ENCODE results near the gene MGAT4C.
"Not testable (repeated sequence)": the region's sequence is repeated elsewhere in the genome, so short reads cannot be mapped to it uniquely, and the experiment has no call there.

Gene MGAT4C

DNA sequence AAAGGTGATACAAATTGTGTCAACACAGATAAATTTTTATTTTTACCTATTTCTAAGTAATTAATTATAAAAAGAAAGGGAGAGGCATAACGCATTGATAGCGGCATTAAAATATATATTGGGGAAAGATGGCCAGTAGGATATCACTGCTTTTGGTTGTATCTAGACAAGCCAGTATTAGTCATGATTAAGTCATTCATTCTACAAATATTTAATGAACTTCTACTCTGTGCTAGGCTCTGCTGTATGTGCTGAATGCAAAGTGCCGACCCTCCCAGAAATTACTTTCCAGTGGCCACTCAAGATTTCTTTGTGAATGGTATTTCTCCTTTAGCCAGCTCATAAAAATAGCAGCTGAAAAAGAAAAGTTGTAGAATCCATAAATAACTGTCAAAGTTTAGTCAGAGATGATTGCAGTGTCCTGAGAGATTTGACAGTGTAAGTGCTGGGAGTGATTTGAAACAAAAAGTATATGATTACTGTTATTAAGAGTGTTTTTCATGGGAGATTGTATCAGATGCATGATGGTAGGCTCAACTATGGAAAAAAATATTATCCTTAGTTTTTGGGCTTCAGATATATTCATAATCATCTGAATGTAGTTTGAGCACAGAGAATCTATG, 133.2 kb downstream of the MGAT4C start:
- DNase-seq = no peak

DNA sequence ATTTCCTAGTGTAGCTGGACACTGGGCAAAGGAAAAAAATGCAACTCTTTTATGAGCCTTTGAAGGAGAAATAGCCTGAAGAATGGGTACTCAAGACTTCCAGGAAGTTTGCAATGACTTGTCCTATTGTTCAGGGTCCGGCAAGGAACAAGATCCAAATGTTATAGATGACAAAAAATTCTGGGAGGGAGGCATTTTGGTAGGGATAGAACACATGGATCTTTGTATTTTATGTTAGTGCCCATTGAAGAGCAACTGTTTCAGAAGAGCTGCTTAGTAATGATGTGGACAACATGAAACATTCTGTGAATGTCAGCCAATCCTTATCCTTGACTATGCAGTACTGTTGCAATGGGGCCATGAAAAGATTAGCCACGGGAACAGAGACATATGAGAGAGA, 138.0 kb downstream of the MGAT4C start:
- DNase-seq = no peak

DNA sequence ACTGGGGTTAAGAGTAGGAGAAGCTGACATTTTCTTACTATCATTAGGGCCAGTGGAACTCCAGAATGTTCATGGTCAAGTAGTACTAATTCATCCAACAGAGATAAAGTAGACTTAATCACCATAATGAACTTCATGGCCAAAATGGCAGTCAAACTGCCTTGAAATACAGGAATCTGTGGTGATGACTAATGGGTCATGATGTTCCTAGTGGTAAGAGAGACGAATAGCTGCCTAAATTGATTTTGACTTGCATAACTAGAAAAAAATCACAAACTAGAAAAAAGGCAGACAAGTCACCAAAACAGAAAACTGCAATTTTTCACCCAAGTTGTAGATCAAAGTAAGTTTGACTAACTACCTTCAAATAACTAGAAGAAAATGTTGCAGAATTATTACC, 138.5 kb downstream of the MGAT4C start:
- no peak for DNase-seq

DNA sequence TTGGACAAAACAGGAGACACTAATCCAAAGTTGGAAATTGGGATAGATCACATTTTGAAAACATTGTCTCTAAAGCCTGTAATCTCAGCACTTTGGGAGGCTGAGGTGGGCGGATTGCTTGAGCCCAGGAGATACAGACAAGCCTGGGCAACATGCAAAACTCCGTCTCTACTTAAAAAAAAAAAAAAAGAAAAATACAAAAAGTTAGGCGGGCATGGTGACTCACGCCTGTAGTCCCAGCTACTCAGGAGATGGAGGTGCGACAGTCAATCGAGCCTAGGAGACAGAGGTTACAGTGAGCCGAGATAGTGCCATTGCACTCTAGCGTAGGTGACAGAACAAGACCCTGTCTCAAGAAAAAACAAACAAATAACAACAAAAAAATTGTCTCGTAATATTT, 152.1 kb downstream of the MGAT4C start:
- no peak for DNase-seq

DNA sequence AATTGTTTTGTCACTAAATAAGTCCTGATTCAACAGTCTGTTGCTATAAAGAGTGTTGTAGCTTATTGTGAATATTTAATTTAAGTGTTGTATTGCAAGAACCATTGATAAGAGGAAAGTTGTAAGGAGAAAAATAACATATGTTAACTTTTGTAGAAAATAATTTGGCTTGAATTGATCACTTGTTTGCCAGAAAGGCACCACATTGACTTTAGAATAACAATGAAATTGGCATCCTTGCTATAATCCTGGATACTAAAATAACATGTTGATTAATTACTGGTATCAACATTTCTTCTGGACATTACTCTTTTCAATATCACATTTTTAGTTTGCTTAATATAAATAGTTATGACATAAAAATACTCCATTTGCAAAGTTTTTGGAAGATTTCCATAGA, 159.0 kb downstream of the MGAT4C start:
- DNase-seq = no peak

DNA sequence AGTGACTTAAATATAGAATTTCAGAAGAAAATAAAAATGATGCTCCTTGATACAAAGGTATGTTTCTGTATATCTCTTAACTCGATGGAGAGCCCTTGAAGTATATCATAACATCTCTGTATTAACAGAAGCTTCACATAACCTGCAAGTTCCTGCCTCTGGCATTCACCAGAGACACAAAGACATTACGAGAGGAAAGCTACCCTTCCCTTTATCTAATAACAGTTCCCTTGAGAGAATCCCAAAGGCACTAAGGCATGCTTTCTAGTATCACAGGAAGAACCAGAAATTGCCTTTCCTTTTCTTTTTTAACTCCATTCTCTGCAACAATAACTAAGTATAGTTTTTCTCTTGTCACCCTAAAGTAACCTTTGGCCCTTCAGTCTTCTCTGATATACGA, 164.5 kb downstream of the MGAT4C start:
- DNase-seq = no peak

DNA sequence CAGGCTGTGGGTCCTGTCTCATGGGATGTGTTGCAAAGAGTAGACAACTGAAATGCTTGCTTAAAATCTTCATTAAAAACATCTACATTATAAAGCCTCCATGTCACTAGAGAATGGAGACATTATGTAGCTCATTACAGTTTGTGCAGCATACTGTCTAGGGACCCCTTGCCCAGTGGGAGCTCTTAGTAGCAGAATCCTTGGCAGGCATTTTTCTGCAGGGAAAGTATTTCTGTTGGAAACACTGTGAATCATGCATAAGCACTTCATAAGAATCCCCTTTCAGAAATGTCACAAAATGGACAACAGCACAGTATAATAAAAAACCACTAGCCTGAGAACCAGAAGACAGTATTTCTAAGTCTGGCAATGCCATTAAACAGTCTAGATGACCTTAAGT, 174.3 kb downstream of the MGAT4C start:
- DNase-seq = no peak

DNA sequence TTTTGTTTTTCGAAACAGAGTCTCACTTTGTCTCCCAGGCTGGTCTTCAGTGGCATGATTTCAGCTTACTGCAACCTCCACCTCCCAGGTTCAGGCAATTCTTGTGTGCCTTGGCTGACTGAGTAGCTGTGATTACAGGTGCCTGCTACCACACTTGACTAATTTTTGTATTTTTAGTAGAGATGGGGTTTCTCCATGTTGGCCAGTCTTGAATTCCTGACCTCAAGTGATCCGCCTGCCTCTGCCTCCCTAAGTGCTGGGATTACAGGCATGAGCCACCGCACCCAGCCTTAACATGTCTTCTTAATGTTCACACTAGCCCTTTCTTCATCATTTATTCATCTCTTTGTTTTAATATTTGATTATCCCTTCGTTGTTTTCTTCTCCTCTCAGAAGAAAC, 197.1 kb downstream of the MGAT4C start:
- not testable (repeated sequence) for DNase-seq

DNA sequence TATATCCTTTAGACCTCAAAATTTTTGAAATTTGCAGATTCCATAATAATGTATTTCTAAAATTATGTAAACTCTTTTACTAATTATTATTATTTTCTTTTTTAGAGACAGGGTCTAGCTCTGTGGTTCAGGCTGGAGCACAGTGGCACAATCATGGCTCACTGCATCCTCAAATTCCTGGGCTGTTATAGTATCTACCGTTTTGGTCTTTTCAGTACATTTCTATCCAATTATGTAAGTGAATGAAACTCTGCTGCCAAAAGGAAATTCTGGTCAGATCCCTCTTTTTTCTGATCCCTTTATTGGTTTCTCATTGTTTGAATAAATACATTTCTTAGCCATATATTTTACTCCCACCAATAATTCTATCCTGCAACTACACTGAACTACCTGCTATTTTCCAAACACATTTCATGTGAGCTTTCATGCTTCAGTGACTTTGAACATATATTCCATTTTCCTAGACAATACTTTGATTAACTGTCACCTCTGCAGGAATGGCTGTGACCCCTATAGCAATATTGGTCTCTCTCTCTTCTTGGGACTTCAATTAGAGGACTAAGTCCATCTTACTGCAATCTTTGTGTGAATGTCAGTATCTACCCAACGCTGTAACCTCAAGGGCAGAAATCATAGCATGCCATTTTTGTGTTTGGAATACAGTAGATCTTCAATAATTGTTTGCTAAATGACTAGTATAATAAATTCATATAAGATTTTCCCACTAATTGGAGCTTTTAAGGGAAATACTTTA, 198.9 kb downstream of the MGAT4C start:
- no peak for DNase-seq

DNA sequence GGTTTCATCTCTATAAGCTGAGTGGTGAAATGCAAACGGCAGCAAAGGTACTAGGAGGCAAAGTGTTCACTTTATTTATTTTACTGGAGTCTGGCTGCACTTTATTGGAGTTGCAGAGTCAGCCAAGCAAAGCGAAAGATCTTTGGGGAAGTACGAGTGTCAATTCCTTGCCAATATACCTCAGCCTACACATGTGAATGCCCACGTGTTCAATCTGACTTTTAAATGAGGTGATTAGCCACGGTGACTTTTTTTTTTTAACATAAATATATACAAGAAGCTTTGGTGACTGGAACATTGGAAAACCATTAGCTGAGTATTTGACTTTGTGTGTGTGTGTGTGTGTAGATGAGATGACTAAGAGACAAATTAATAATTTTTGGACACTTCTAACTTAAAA, 203.3 kb downstream of the MGAT4C start:
- DNase-seq = no peak

DNA sequence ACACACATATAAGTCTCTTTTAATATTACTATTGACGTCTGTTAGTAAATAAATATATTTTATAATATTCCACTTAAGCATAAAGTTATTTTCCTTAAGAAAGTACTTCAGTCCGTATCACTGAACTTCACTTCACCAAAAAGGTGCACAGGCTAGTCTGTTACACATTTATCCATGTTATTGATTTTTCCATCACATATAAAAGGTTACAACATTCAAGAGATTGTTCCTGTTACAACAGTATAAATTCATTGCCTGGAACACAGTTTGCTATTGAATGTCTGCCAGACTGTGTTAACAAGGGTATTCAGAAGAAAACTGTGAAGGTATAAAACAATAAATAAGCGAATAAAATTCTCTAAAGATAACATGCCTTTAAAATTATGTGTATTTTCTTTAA, 206.2 kb downstream of the MGAT4C start:
- DNase-seq = no peak

DNA sequence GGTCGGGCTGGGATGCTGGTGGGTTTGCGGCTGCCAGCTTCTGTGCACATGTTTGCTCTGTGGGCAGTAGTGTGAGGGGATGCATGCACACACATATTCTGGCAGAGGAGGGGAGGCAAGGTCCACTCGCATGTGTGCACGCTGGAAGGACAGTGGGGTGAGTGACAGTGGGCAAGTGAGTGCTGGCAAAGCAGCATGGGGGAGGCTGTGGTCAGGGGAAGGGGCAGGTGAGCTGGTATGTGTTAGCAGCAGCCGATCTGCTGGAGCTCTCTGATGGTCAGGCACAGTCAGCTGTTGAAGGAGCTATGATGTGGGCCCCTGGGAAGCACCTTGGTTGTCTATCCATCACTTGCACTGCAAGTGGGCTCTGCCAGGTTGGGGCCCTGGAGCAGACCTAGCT, 211.8 kb downstream of the MGAT4C start:
- no peak for DNase-seq

DNA sequence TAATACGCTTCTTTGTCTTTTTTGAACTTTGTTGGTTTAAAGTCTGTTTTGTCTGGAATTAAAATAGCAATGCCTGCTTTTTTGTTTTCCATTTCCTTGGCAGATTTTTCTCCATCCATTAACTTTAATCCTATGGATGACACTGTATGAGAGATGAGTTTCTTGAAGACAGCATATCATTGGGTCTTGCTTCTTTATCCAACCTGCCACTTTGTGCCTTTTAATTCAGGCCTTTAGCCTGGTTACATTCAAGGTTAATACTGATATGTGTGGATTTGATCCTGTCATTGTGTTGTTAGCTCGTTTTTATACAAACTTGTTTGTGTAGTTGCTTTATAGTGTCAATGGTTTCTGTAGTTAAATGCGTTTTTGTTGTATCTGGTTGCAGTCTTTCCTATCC, 214.1 kb downstream of the MGAT4C start:
- no peak for DNase-seq

DNA sequence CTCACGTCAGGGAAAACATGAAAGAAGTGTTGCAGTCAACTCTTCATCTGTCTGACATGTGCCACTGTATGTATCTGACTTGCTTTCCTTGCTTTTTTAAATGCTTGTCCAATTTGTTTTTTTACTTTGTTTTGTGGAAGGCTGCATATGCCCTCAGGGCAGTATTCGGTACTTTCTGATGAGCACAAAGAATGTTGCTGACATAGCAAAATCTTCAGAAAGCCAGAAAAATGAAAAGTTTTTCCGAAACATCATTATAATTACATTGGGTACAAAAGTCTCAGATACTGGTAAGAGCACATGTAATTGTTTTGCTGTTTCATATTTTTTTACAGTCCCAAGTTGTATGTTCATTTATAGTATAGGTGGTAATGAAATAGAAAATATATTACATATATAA, 237.8 kb downstream of the MGAT4C start:
- DNase-seq = no peak

DNA sequence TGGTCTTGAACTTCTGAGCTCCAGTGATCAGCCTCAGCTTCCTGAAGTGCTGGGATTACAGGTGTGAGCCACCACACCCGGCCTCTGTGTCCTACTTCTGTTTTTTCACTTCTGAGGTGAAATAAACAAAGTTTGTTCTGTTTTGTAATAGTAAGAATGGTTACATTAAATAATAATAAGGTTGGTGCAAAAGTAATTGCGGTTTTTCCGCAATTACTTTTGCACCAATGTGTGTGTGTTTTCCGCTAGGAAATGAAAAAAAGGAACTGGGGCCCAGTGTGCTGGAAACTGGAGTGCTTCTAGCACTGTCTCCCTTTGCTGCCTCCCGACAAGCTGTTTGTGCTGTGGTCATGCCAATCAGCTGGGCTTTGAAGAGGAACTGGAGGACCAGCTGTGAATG, 241.2 kb downstream of the MGAT4C start:
- no peak for DNase-seq

DNA sequence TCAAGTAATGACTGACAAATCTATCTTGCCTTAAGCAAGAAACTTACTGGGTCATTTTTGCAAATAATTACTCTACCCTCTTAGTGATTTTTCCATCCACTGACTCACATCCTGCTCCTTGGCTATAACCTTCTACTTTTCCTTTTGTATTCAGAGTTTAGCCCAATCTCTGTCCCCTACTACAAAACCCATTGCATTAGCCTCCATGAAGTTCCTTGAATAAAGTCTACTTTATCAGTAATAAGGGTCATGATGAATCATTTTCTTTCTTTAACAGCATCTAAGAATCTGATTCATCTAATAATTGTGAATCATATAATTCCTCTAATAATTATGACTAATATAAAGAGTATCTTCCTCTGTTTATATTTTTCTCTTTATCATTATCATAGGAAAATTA, 249.5 kb downstream of the MGAT4C start:
- no peak for DNase-seq

DNA sequence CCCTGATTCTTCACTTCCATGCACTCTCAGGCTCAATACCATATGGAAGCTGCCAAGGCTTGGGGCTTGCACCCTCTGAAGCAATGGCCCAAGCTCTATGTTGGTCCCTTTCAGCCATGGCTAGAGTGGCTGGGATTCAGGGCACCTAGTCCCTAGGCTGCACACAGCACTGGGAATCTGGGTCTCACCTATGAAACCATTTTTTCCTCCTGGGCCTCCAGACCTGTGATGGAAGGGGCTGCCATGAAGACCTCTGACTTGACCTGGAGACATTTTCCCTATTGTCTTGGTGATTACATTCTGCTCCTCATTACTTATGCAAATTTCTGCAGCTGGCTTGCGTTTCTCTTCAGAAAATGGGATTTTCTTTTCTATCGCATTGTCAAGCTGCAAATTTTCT, 258.1 kb downstream of the MGAT4C start:
- DNase-seq = no peak

DNA sequence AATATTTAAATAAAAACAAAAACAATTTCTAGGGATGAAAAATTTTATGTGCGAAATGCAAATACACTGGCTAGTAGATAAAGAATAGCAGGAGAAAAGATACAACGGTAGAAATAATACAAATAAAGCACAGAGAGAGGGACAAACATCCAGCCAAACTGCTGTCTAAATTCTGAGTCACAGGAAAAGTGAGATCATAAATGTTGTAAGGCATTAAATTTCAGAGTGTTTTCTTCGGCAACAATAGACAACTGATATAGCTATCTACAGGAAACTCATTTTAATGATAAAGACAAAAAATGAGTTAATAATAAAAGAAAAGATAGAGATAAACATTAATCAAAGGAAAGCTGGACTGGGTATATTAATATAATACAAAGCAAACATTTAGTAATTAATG, 259.9 kb downstream of the MGAT4C start:
- no peak for DNase-seq

DNA sequence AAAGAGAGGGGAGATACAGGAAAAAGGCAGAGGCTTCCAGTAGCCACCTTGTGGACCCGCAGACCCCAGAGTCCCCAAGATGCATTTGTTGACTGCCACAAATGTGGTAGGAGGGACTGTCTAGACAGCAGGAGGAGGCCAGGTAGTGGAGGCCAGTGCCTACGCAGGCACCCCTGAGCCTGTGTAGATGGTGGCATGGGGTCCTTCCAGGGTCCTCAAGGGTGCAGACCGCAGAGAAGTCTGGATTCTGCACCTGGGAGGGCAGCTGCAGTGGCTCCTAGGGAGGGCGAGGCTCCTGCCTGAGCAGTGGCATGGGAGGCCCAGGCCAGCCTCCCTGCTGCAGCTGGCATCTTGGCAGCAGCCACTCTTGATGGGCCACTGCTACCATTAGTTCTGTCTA, 262.4 kb downstream of the MGAT4C start:
- DNase-seq = no peak

DNA sequence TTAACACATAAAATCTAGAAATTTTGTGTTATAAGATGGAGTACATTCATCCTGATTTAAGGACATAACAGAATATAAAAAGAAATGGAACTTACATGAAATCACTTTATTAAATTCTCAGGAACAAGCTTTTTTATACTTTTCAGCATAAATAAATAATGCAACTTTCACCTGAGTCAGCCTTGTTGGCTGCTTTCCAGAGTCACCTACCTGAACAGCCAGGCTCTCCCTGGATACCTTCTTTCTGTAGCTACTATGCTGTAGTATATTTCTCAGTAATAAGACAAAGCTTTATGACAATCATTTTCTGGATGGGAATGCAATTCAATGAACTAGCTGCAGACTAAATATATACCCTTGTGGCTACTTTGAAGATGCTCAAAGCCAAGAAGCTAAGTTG, 270.2 kb downstream of the MGAT4C start:
- DNase-seq = no peak

DNA sequence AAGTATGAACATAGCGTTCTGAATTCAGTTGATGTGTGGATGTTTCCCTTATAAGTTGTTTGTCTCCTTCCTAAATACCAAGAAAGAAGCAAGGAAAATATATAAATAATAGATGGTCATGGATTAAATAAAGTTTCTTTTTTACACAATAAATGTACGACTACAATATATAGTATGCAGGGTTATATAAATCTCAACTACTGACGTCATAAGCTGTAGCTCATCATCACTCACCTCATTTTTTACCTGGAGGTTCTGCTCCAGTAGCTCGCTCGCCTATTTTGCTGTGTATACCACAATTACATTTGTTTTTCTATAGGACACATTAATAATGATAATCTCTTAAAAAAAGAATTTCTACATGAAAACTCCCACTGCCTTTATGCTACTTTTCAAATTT, 272.6 kb downstream of the MGAT4C start:
- DNase-seq = no peak

DNA sequence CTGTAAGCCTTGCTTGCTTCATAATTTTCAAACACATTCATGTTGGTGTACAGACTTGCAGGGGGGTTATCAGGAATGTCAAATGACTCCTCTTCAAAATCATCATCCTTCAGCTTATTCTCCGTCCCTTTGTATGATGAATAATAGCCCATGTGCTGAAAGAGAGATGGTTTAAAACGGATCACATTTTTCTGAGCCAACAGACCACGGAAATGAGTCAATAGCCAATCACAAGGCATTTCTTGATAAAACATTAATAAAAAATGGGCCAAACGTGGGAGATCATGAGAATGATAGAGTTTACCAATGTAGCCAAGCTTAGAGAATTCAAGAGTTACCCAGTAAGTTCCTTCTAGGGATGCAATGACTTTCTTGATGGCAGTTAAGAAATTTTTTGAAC, 276.6 kb downstream of the MGAT4C start:
- DNase-seq = no peak

DNA sequence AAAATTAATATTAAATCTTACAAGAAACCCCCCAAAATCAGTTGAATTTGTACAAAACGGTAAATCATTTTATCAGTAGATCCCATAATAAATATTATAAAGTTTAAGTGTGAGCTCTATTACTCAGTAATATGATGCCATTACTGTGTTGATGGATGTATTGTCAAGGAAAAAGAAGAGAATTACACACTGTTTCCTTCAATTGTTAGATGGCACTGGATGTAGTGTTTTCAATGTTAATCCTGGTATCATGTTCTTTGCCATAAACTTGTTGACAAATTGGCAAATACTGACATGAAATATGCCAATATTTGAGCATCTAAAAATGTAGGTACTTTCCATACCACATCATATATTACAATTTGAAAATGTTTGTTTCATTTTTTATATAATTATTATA, 280.5 kb downstream of the MGAT4C start:
- DNase-seq = no peak

DNA sequence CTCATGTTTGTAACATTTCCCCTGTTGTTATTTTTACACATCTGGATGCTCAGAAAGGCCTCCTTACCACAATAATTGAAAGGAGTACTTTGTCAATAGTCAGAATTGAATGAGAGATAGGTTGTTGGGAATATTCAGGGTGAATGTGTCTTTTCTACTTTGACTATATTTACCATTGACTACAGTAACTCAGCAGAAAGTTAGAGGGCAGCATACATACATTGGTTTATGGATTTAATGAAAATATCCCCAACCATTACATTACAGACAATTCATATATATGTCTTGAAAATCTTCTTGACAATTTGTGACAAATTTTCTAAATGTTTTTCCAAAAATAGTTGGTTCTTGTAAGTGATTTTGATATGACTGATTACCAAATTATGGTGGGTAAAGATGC, 284.4 kb downstream of the MGAT4C start:
- no peak for DNase-seq

DNA sequence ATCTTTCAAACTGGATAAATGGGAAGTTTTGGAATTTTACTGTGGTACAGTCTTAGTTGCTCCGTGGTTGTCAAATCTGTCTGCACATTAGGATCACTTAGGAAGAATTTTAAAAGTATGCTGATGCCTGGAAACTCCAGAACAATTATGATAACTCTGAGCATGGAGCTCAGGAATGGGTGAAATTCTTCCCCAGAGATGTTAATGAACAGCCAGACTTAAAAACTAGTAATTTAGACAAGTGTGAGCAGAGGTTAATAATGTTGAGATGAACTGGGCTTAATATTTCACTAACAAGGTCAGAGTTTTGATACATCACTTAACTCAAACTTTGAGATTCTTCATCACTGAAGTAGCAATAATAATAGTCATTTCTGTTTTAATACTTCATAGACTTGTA, 287.6 kb downstream of the MGAT4C start:
- DNase-seq = no peak

All from activated naive CD4-positive, alpha-beta T cell (primary cell).